CD4-positive, alpha-beta T cell treated with Interleukin-4 for 1 hour (primary cell): ENCODE measurements around the gene TINAG.

Experiments used
- DNase-seq, 2 donors: peaks; one replicate each; pipeline ENCODE4 v3.0.0-alpha.2; 2020 to 2022

TINAG gene

DNA sequence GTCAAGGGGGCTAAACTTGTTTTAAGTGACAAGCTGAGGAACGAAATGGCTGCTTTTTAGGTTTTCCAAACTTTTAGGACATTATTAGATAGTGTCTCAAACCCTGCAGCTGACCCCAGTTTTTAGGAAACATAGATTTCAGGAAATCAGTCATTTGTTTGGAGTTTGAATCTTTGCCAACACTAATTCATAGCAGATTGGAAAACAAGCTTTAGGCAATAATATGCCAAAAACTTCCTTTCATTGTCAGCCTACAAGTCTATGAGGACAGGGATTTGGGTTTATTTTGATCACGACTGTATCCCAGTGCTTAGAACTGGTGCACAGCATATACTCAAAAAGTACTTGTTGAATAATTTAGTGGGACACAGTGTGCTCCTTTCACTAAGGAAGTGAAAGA, 123.2 kb downstream of the TINAG start:
- no peak for DNase-seq
